GM18526 (cell line): Measurements from ENCODE around the gene ANTKMT.

ENCODE experiments used
- POLR2A ChIP-seq: IDR thresholded peaks from 3 replicates; pipeline ENCODE4 v1.6.1; 2011; ENCODE audit not compliant: insufficient read length; ENCODE audit errors: extremely low read depth

ANTKMT gene

GRCh38 chr16:687499-687898, 33.4 kb upstream of the ANTKMT start:
- no peak for TF ChIP-seq POLR2A

DNA sequence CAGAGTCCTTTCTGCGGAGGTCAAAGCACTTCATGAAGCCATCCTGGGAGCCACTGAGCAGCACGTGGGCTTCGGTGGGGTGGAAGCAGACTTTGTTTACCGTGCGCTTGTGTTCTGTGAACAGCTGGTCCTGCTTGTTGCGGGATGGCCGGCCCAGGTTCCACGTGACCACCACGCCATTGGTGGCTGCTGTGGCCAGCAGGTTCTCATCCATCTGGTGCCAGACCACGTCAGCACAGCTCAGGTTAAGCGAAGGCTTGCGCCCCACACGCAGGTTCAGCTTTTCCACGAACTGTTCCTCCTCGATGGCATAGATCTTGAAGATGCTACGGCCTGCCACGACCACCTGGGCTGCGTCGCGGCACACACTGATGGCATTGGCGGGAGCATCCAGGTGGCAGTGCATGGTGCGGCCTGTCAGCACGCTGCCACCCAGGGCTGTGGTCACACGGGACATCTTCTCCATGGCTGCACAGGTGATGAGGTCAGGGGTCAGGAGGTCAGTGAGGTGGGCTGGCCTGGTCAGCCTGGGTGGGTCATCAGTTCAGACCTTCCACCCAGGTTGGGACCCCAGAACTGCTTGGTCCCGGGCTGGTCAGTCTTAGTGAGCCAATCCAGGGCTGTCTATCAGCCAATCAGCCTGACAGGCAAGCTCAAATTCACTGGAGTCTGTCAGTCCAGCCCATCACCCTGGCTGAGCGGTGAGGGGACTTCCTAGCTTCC, 31.6 kb upstream of the ANTKMT start:
- no peak for TF ChIP-seq POLR2A

DNA sequence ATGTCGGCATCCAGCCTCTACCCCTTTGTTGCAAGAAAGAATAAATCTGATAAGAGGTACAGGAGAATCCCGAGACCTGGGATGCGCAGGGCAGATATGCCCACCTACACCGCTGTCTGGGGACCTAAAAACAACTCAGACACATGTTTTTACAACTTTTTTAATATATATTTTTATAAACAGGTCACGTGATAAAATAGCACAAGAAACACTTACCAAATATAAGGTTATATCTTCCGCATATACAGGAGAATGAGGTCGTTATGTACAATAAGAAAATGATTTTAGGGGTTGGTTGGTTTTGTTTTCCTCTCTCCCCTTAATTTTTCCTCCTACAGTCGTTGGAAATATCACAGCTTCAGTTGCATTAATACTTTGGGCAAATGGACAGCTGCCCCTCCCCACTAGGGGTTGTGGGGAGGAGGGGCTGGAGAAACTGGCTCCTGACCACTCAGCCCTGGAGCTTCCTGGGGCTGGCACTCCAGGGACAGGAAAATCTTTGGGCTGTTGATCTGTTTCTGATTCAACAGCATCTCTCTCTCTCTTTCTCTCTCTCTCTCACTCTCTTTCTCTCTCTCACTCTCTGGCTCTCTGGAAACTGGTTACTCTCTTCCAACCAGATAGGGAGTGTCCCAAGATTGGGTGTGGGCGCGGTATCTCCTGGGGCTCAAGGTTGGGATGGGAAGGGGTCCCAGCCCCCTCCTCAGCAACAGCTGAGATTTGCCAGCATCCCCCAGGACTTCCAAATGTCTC, 28.4 kb upstream of the ANTKMT start:
- TF ChIP-seq POLR2A = no peak

- TF ChIP-seq POLR2A = no peak
Measured at GRCh38 chr16:693364-693763, 27.6 kb upstream of the ANTKMT start.

- TF ChIP-seq POLR2A = no peak
Measured at GRCh38 chr16:693766-694165, 27.2 kb upstream of the ANTKMT start.

GRCh38 chr16:694187-694862, 26.6 kb upstream of the ANTKMT start:
- TF ChIP-seq POLR2A = no peak

GRCh38 chr16:694863-695354, 26.0 kb upstream of the ANTKMT start:
- no peak for TF ChIP-seq POLR2A

GRCh38 chr16:695355-696089, 25.4 kb upstream of the ANTKMT start:
- TF ChIP-seq POLR2A = peak; percentile 57

- no peak for TF ChIP-seq POLR2A
Measured at GRCh38 chr16:698911-699671, 21.9 kb upstream of the ANTKMT start.

- no peak for TF ChIP-seq POLR2A
Measured at GRCh38 chr16:700684-701584, 20.0 kb upstream of the ANTKMT start.

- TF ChIP-seq POLR2A = no peak
Measured at GRCh38 chr16:702341-702740, 18.6 kb upstream of the ANTKMT start.

DNA sequence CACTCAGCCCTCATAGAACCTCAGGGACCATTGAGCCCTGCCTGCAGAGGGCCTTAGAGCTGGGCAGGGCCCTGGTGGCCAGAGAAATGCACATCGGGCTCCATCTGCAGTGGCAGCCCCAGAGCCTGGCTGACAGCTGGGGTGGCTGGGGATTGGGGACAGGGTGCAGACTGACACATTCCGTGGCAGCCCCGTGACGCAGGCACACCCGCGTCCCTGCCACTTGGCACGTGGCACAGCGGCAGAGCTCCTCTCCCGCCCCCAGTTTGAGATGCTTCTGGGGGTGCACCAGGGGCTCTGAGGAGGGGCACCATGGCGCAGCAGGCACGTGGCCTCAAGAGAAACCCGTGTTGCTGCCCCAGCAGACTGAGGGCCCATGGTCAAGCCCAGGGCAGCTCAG, 17.5 kb upstream of the ANTKMT start:
- no peak for TF ChIP-seq POLR2A

GRCh38 chr16:704047-704446, 16.9 kb upstream of the ANTKMT start:
- TF ChIP-seq POLR2A = no peak
